SKM-1 treated with dmso at 0.1 percent for 144 hours (cell line): ENCODE data around the gene ALDH1B1.
A peak's percentile ranks its signal among the peaks of the same experiment; 100 is the strongest.
"Not testable (repeated sequence)": the region's sequence is repeated elsewhere in the genome, so short reads cannot be mapped to it uniquely, and the experiment has no call there.

Experiments
- DNase-seq: peaks from one replicate; lab custom pipeline; 2025; ENCODE audit not compliant: unreplicated experiment; lab: John Stamatoyannopoulos, UW

The ALDH1B1 gene

GRCh38 chr9:38385896-38386295, 6.6 kb upstream of the ALDH1B1 start:
- no peak for DNase-seq

GRCh38 chr9:38386319-38386895, 6.1 kb upstream of the ALDH1B1 start:
- no peak for DNase-seq

- no peak for DNase-seq
Observed at GRCh38 chr9:38387066-38387465, 5.4 kb upstream of the ALDH1B1 start.

GRCh38 chr9:38387751-38388150, 4.8 kb upstream of the ALDH1B1 start:
- no peak for DNase-seq

- DNase-seq, result no peak
Observed at GRCh38 chr9:38388283-38389223, 3.9 kb upstream of the ALDH1B1 start.

GRCh38 chr9:38389313-38389712, 3.2 kb upstream of the ALDH1B1 start:
- DNase-seq, result no peak

GRCh38 chr9:38390442-38390841, 2.1 kb upstream of the ALDH1B1 start:
- DNase-seq, result no peak

- DNase-seq, result no peak
Observed at GRCh38 chr9:38390851-38391250, 1.7 kb upstream of the ALDH1B1 start.

GRCh38 chr9:38391278-38392118, 1.0 kb upstream of the ALDH1B1 start:
- DNase-seq, result no peak

GRCh38 chr9:38393128-38393796, 760 bp downstream of the ALDH1B1 start:
- no peak for DNase-seq

- DNase-seq, result no peak
Observed at GRCh38 chr9:38394416-38394815, 1.9 kb downstream of the ALDH1B1 start.

GRCh38 chr9:38395653-38396370, 3.3 kb downstream of the ALDH1B1 start:
- no peak for DNase-seq

GRCh38 chr9:38396371-38396671, 3.8 kb downstream of the ALDH1B1 start:
- no peak for DNase-seq

- DNase-seq, result not testable (repeated sequence)
Observed at GRCh38 chr9:38399191-38399590, 6.7 kb downstream of the ALDH1B1 start.

GRCh38 chr9:38401994-38402393, 9.5 kb downstream of the ALDH1B1 start:
- DNase-seq, result no peak

GRCh38 chr9:38404314-38404713, 11.8 kb downstream of the ALDH1B1 start:
- peak; percentile 37 for DNase-seq

GRCh38 chr9:38405785-38406184, 13.3 kb downstream of the ALDH1B1 start:
- no peak for DNase-seq

GRCh38 chr9:38406476-38407186, 14.1 kb downstream of the ALDH1B1 start:
- DNase-seq, result no peak

- DNase-seq, result no peak
Observed at GRCh38 chr9:38408719-38409118, 16.2 kb downstream of the ALDH1B1 start.

GRCh38 chr9:38412751-38413150, 20.2 kb downstream of the ALDH1B1 start:
- DNase-seq, result no peak
